GM21381 (cell line): ENCODE results near the gene BPIFB2.

Experiments
- ATAC-seq: cut with Tn5 transposase; IDR thresholded peaks from one replicate; pipeline ENCODE4 v1.9.1; 2021; ENCODE audit warnings: mild to moderate bottlenecking, moderate library complexity; ENCODE audit not compliant: unreplicated experiment

BPIFB2 gene

DNA sequence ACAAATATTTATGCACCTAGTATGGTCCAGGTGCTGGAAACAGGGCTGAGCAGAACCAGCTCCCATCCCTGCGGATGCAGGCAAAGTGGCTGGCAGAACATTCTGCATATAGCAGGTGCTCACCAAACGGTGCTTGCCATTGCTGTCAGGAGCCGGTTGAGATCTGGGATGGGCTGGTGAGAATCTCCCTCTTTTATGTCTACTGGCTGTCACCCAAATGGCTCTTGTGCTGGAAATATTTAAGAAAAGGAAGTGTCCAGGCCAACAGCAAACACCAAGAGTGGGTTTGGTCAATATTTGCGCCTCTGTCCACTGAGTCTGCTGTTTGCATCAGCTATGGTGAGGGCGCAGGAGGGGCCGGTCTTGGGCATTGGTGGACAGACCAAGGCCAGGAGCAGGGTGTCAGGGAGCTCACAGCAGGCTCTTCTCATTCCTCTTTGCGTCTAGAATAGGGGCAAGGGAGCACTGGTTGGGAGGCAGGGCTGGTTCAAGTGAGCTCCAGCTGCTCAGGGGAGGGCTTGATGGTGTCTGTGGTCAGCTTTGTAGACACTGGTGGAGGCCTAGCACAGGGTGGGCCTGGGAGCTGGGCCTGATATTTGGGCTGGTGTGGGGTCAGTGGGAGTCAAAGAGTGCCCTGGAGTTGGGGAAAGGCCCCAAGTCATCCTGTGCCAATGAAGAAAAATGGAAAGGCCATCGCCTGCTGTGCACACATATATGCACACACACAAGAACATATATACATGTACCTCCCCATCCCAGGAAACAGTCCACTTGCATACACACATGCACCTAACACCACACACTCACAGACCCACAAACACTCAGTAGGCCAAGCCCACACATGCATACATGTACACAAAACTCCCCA is 1.4 kb upstream of the BPIFB2 start:
- no peak for ATAC-seq

DNA sequence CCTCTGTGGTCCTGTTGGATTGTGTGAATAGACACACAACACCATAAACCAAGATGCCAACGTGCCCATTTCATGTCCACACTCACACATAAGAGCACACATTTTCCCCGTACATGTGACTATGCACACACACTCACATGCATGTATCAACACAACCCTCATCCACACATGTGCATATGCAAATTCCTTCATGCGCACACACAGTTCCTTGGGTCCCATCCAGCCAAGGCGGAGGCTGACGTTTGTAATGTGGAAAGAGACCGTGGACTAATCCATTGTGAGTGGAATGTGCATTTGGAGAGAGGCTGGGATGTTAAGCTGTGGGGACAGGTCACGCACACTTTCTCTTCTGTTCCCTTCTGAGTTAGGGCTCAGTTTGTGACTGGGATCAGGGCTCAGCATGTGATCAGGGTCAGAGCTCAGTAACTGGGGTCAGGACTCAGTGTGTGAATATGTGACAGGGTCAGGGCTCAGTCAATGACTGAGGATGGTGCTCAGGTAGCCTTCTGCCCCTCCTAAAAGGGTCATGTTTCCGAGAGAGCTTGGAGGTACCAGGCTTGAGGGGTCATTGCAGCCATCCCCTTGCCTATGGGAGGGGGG is 628 bp upstream of the BPIFB2 start:
- ATAC-seq = no peak

DNA sequence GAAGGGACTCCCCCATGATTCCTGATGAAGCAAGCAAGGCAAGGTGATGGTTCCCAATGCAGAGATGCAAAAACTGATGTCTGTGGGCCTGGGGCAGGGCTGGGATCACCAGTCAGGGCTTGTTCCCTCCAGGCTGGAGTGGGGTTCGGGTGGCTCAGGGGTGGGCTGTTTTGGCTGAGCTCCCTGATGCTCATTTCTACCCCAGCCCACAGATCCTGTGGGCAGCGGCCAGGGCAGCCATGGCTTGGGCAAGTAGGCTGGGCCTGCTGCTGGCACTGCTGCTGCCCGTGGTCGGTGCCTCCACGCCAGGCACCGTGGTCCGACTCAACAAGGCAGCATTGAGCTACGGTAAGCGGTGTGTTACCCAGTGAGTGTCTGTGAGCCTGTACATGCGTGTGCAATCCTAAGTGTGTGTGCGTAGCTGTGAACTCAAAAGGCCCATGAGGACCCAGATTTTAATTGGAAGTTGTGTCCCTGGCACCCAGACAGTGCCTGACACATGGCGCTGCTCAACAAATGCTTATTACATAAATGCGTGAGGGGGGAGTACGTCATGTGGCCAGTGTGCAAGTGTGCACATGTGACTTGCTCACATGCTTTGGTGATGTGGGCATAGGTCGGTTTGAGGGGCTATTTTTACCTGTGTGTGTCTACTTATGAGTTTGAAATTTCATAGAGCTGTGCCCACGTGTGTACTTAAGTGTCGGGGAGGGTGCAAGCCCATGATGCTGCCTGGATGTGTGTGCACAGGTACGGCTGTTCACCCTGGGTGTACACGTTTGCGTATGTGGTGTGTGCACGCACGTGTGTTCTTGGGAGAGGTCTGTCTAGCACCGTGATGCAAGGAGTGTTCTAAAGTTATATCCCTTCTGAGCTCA is 1.1 kb downstream of the BPIFB2 start:
- no peak for ATAC-seq

DNA sequence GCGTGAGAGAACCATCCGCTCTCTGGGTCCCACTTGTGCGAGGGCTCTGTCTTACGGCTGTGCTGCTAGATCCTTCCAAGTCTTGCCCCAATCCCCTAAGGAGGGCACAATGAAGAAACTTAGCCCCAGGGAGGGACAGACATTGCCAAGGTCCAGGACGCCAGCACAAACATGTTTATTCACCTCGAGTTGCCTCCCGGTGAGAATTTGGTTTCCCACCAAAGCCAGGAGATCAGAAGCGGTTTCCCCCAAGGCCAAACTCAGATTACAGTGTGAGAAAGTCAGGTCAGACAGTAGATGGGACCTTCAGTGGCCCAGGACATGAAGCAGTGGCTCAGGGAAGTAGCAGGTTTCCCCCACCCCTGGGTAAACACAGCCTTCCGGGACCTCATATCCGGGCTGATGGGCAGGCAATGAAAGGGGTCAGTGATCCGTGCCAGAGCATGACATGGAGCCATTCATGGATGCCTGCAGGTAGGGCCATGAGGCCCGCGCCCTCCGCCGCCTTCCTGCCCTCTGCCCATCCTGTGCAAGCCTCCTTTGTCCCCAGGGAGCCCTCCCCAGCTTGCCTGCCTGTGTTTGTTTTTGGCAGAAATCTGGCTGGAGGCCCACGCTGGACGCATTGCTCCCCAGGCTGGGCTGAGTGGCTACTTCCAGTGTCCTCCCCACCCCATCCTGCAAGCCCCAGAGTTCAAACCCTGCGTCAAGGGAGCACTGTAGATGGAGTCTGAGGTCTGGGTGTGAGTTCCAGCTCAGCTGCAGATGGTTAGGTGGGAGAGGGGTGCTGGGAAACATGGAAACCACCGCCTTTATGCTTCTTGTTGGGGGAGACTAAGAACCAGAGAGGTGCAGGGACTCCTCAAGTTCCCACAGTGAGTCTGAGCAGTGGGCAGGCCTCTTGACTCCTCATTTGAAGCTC is 2.0 kb downstream of the BPIFB2 start:
- no peak for ATAC-seq

DNA sequence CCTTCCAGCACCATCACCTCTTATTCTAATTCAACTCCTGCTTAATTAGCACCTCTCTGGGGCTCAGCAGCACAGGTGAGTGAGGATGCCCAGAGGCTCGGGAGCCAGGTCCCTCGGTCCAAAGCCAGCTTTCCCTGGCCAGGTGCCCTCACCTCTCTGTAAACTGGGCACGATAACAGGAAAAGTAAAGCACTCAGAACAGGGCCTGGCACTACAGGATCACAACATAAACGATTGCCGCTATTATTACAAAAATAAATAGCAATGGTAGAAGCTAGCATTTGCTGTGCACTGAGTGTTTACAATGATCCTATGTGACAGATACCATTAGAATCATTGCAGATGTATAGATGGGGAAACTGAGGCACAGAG is 2.6 kb downstream of the BPIFB2 start:
- ATAC-seq = no peak

GRCh38 chr20:33010674-33011449 is 3.4 kb downstream of the BPIFB2 start:
- no peak for ATAC-seq

DNA sequence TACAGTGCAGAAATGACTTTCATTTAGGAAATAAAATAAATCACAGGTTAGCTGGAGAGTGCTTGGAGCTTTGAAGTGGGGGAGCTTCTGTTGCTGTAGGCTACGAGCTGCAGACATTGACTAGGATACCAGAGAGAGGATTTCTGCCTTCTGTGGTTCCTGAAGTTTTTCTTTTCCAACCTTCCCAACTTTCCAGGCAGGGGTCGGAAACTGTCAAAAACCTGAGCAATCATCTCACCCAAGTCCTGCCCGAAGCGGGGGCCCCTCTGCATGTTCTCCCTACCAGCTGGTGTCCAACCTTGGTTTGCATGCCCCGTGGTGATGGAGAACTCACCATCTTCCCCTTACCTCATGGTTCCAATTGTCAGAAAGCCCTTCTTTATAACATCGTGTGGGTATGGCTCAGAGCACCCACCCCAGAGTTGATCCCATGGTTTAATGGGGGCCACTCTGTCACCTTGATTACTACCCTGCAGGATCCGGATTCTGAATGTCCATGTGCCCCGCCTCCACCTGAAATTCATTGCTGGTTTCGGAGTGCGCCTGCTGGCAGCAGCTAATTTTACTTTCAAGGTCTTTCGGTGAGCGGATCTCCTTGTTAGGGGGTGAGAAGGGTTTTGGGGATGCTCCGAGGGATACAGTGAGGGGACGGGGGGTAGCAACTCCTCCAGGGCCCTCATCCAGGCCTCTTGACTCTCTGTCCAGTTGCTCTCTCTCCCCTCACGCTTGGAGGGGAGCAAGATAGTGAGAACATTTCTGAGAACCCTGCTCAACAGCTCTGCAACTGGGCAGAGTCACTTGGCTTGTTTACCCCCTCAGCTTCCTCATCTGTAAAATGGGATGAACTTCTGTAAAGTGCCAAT is 5.1 kb downstream of the BPIFB2 start:
- no peak for ATAC-seq

GRCh38 chr20:33013701-33014326 is 6.3 kb downstream of the BPIFB2 start:
- ATAC-seq = no peak

DNA sequence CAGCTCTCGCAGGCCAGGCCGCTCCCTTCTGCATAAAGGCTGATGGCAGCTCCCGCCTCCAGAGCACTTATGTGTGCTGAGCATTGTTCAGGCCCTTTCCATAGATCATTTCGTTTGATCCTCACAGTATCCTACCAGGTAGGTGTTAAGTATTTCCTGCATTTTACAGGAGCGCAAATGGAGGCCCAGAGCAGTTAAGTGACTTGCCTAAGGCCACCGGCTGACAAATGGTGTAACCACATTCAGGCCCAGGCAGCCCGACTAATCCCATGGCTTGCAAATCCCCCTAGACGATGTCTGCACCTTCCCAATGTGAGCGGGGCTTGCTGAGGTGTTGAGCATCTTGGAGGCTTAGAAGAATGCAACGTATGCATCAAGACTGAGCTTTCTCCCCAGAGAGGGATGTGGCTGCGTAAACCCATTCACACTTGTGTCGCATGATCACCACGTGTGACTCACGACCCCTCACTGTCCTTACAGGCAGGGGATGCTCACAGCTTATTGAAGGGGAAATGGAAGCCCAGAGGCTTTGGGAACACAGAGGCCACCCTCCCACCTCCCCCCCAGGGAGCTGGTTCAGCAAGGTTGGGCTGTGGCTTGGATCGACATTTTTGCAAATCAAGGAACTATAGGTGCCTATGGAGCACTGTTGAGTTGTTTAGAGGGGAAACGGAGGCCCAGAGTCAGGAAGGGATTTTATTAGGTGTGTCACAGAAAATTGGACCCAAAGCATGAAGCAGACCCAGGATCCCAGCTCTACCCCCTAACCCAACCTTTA is 7.0 kb downstream of the BPIFB2 start:
- ATAC-seq = no peak

- no peak for ATAC-seq
Measured at GRCh38 chr20:33015114-33015484, 7.6 kb downstream of the BPIFB2 start.

DNA sequence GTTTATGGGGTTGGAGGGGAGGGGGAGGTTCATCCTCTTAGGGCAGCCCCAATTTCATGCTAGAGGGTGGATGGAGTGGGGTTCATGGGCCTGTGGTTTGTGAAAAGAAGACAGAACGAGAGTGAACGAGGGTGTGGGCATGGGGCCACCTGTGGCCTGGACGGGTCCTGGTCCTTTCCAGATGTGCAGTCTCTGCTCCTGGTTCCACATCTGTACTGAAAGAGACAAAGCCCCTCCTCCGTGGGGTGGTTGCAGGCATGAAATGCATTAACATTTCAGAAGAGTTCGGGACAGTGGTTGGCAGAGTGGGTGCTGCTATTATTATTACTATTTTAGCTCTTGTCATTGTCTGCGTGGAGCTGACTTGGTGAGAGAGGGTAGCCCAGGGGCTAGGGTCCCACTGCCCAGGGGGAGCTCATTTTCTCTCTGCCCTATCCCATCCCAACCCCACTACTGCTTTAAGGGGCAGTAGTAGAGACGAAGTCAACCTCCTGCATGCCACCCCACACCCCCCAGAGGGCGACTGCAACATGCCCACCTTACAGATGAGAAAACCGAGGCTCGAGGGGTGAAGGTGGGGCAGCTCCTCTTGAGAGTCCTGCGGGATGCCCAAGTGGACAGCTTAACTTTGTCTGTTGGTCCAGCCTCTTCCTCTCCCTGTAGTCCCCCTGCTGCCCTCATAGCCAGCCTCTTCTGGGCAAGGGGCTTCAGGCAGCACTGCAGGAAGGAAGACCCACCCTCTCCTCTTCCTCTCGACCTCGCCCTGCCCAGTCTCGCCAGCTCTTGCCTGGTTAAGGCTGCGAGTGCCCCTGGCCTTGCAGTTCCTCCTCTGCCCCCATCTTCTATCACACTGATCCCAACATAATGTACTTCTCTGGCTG is 8.4 kb downstream of the BPIFB2 start:
- no peak for ATAC-seq

- ATAC-seq = no peak
Measured at GRCh38 chr20:33016581-33017109, 9.1 kb downstream of the BPIFB2 start.

- no peak for ATAC-seq
Measured at GRCh38 chr20:33017542-33017941, 10.0 kb downstream of the BPIFB2 start.

GRCh38 chr20:33018169-33018931 is 10.8 kb downstream of the BPIFB2 start:
- no peak for ATAC-seq

DNA sequence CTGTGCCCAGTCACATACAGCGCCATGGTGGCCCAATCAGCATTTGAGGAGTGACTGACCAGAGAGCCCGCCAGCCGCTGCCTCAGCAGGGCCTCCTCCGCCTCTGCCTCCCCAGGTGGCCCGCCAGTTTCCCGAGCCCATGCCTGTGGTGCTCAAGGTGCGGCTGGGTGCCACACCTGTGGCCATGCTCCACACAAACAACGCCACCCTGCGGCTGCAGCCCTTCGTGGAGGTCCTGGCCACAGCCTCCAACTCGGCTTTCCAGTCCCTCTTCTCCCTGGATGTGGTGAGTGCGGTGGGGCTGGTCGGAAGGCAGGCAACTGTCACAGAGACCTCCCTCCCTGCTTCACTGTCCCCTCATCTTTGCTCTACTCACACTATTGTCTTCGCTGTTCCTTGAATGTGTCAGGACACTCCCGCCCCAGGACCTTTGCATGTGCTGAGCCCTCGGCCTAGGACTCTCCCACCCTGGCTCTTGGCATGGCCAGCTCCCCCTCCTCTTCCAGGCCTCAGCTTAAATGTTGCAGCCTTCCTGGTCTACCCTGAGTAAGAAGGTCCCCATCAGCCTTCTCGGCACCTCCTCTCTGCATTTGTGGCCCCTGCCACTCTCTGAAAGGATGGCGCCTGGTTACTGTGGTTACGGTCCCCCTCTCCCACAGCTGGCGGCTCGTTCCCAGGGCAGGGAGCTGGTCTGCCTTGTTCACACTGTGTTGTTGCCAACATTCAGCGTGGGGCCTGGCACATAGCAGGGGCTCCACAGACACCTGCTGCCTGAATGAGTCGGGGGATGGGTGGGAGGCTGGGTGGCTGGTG is 12.2 kb downstream of the BPIFB2 start:
- no peak for ATAC-seq
